Lung (tissue), 12 donors: ENCODE results near the gene PAX2. TPM values are rescaled to one million over a fixed set of nuclear protein-coding genes. Genes with fewer than 3 reads are reported as not detected.

Source experiments
- ATAC-seq: fragments of 200-7000 bp; cut with Tn5 transposase; one replicate; pipeline ENCODE4 v1.9.1; 2020; ENCODE audit warnings: moderate number of reproducible peaks; ENCODE audit not compliant: insufficient read depth, low FRiP score
- DNase-seq, 3 donors: peaks; one replicate each; pipeline ENCODE4 v3.0.0-alpha.2; 2013 to 2017
- H3K27ac ChIP-seq, 2 donors: one replicate each; pipeline ENCODE4 v1.5.1; 2013; ENCODE audit warnings: mild to moderate bottlenecking in 2 of 2, moderate library complexity in 2 of 2, control low read depth in 1 of 2, inconsistent platforms in 1 of 2, low read depth in 1 of 2, low read length in 1 of 2
- H3K27me3 ChIP-seq, 3 donors: one replicate each; pipeline ENCODE4 v1.5.1; 2013; ENCODE audit warnings: low read length in 2 of 3; ENCODE audit not compliant: control insufficient read depth in 3 of 3, insufficient read depth in 3 of 3
- H3K36me3 ChIP-seq, 4 donors: one replicate each; pipeline ENCODE4 v1.5.1; 2013; ENCODE audit warnings: low read length in 4 of 4, mild to moderate bottlenecking in 1 of 4, moderate library complexity in 1 of 4; ENCODE audit not compliant: control insufficient read depth in 4 of 4, insufficient read depth in 4 of 4
- H3K4me1 ChIP-seq, 5 donors: one replicate each; pipeline ENCODE4 v1.5.1; 2013; ENCODE audit warnings: low read length in 5 of 5, mild to moderate bottlenecking in 2 of 5, moderate library complexity in 1 of 5; ENCODE audit not compliant: control insufficient read depth in 5 of 5, insufficient read depth in 5 of 5
- H3K4me3 ChIP-seq: one replicate; pipeline ENCODE4 v1.5.1; 2013; ENCODE audit warnings: mild to moderate bottlenecking, control low read depth, moderate library complexity
- H3K9ac ChIP-seq, 2 donors: one replicate each; pipeline ENCODE4 v1.5.1; 2013; ENCODE audit warnings: low read length in 2 of 2, control low read depth in 1 of 2; ENCODE audit not compliant: insufficient read depth in 1 of 2
- H3K9me3 ChIP-seq, 4 donors: one replicate each; pipeline ENCODE4 v1.5.1; 2013; ENCODE audit warnings: low read length in 3 of 4, mild to moderate bottlenecking in 1 of 4, moderate library complexity in 1 of 4; ENCODE audit not compliant: control insufficient read depth in 4 of 4, insufficient read depth in 3 of 4
- CTCF ChIP-seq: IDR thresholded peaks from 2 replicates; pipeline ENCODE4 v1.5.1; 2012; ENCODE audit warnings: mild to moderate bottlenecking; ENCODE audit errors: control extremely low read depth, extremely low read depth
- WGBS, 2 donors: extraction: QIAGEN DNeasy Blood & Tissue Kit; methylation state at CpG; one replicate each; pipeline ENCODE4 v1.1.7; 2013; 5-methylcytosine and 5-hydroxymethylcytosine counted together
- polyA plus RNA-seq, 2 donors: library from polyadenylated mRNA; stranded (reverse); fragments of 200-250 nt; gene quantifications; one replicate each; pipeline ENCODE4 v1.2.1, GENCODE V29; 2013
- total RNA-seq, 2 donors: library from RNA; depleted of rRNA in 1 of 2; stranded (reverse); fragments of >200 nt in 1 of 2; gene quantifications; one replicate each; pipeline ENCODE4 v1.2.1, GENCODE V29; 2014 to 2021
- donor health status: control.
- donor health status: control.
- donor health status: Bipolar disorder and iron deficiency.
- donor health status: healthy.
- donor health status: DM: yes; HTN: yes; CAD: no.

Gene PAX2
- total and polyA plus RNA-seq, 4 donors, result not detected

GRCh38 chr10:100725071-100725471 lies 20.3 kb upstream of the PAX2 start:
- no peak overlapping the region for H3K27ac ChIP-seq
- no peak overlapping the region for H3K4me3 ChIP-seq
- H3K27me3 ChIP-seq, result peaks cover 38 to 76% (median 73%) of the 10 kb centered on the region in 3 donors
- no peaks in the 10 kb centered on the region for H3K36me3 ChIP-seq
- no peak overlapping the region for H3K9ac ChIP-seq
- no peak for DNase-seq
- no peak for TF ChIP-seq CTCF
- H3K4me1 ChIP-seq, result peaks cover 0 to 6% (median 3%) of the 10 kb centered on the region in 5 donors
- ATAC-seq, result no peak
- 41 to 47% methylated on average over 5 of the region's 5 CpGs for WGBS, 2 donors
- peaks cover 0 to 4% (median 0%) of the 10 kb centered on the region in 4 donors for H3K9me3 ChIP-seq

- 92 to 93% methylated on average over 2 of the region's 2 CpGs for WGBS, 2 donors
- no peak for TF ChIP-seq CTCF
- no peak for DNase-seq
- Histone ChIP-seq H3K9me3 (peaks cover 0 to 3% (median 0%) of the 10 kb centered on the region in 4 donors), H3K4me3 (no peak overlapping the region), H3K27ac (no peak overlapping the region), H3K27me3 (peaks cover 38 to 74% (median 72%) of the 10 kb centered on the region in 3 donors), H3K9ac (no peak overlapping the region), H3K4me1 (peaks cover 0 to 13% (median 5%) of the 10 kb centered on the region in 5 donors), H3K36me3 (no peaks in the 10 kb centered on the region)
- ATAC-seq, result no peak
These were observed 19.4 kb upstream of the PAX2 start for GRCh38 chr10:100725869-100726426.

GRCh38 chr10:100727808-100728207 lies 17.6 kb upstream of the PAX2 start:
- H3K36me3 ChIP-seq, result no peaks in the 10 kb centered on the region
- H3K27ac ChIP-seq, result no peak overlapping the region
- H3K4me1 ChIP-seq, result peaks cover 0 to 21% (median 5%) of the 10 kb centered on the region in 5 donors
- no peak overlapping the region for H3K9ac ChIP-seq
- ATAC-seq (no peak), DNase-seq (no peak)
- no peak overlapping the region for H3K4me3 ChIP-seq
- H3K27me3 ChIP-seq, result peaks cover 25 to 83% (median 74%) of the 10 kb centered on the region in 3 donors
- peaks cover 0 to 3% (median 0%) of the 10 kb centered on the region in 4 donors for H3K9me3 ChIP-seq
- no peak for TF ChIP-seq CTCF
